Epithelial cell of esophagus (primary cell): ENCODE measurements around the gene UGT2B17.

Experiments
- DNase-seq: peaks from one replicate; pipeline ENCODE4 v3.0.0; 2010; ENCODE audit warnings: low read depth
- H3K4me3 ChIP-seq: 2 replicates; pipeline ENCODE4 v1.5.1; 2011; ENCODE audit warnings: mild to moderate bottlenecking, low read length, control low read depth
- TF ChIP-seq, protein P1 (sequence below): IDR thresholded peaks from 2 replicates; pipeline ENCODE4 v1.5.1; 2011; ENCODE audit warnings: low read depth, mild to moderate bottlenecking, low read length, control low read depth, inconsistent platforms; ENCODE audit not compliant: insufficient read depth; ENCODE audit errors: missing control alignments

UGT2B17 gene

GRCh38 chr4:68490826-68491457, 85.2 kb downstream of the UGT2B17 start:
- TF ChIP-seq, protein P1, sequence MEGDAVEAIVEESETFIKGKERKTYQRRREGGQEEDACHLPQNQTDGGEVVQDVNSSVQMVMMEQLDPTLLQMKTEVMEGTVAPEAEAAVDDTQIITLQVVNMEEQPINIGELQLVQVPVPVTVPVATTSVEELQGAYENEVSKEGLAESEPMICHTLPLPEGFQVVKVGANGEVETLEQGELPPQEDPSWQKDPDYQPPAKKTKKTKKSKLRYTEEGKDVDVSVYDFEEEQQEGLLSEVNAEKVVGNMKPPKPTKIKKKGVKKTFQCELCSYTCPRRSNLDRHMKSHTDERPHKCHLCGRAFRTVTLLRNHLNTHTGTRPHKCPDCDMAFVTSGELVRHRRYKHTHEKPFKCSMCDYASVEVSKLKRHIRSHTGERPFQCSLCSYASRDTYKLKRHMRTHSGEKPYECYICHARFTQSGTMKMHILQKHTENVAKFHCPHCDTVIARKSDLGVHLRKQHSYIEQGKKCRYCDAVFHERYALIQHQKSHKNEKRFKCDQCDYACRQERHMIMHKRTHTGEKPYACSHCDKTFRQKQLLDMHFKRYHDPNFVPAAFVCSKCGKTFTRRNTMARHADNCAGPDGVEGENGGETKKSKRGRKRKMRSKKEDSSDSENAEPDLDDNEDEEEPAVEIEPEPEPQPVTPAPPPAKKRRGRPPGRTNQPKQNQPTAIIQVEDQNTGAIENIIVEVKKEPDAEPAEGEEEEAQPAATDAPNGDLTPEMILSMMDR = no peak
- DNase-seq = peak; percentile 11
- H3K4me3 ChIP-seq = no peak overlapping the region

GRCh38 chr4:68489338-68489737, 86.8 kb downstream of the UGT2B17 start:
- TF ChIP-seq, protein P1 = no peak
- no peak overlapping the region for H3K4me3 ChIP-seq
- no peak for DNase-seq
